GM12878 (cell line): Measurements from ENCODE around the gene GPR171. TPM values are rescaled to one million over a fixed set of nuclear protein-coding genes. Genes with fewer than 3 reads are reported as not detected.

ENCODE experiments used
- BCL11A ChIP-seq: IDR thresholded peaks from 2 replicates; pipeline ENCODE4 v1.6.1; 2011; ENCODE audit warnings: low read depth, low read length
- BHLHE40 ChIP-seq, 2 experiments: fragments of 450-650 bp in 1 of 2; IDR thresholded peaks; 2 replicates each; pipeline ENCODE4 v1.6.1; 2011 to 2017; ENCODE audit warnings: low read depth in 2 of 2, borderline replicate concordance in 1 of 2, improper control_type of control experiment in 1 of 2, low read length in 1 of 2, mild to moderate bottlenecking in 1 of 2
- BRCA1 ChIP-seq: IDR thresholded peaks from 2 replicates; pipeline ENCODE4 v1.6.1; 2011; ENCODE audit warnings: low read depth, low read length, improper control_type of control experiment
- CBX5 ChIP-seq: sonication (generic); IDR thresholded peaks from 2 replicates; pipeline ENCODE4 v1.6.1; 2016; ENCODE audit warnings: low read depth, moderate library complexity, mild to moderate bottlenecking, inconsistent platforms
- FOXM1 ChIP-seq: IDR thresholded peaks from 2 replicates; pipeline ENCODE4 v1.6.1; 2012; ENCODE audit warnings: low read depth, mild to moderate bottlenecking, inconsistent platforms, low read length, moderate library complexity
- KAT2A ChIP-seq: conservative IDR thresholded peaks from 2 replicates; pipeline ENCODE4 v1.6.1; 2011; ENCODE audit warnings: low read depth, low read length; ENCODE audit not compliant: control insufficient read depth
- NR2C1 ChIP-seq: fragments of 450-650 bp; IDR thresholded peaks from 2 replicates; pipeline ENCODE4 v1.6.1; 2017; ENCODE audit warnings: antibody characterized with exemption, mild to moderate bottlenecking, moderate library complexity
- POLR2AphosphoS2 ChIP-seq: IDR thresholded peaks from 2 replicates; pipeline ENCODE4 v1.6.1; 2011; ENCODE audit warnings: low read depth, mild to moderate bottlenecking, low read length, improper control_type of control experiment, moderate library complexity
- RAD21 ChIP-seq: IDR thresholded peaks from 2 replicates; pipeline ENCODE4 v1.6.1; 2011; ENCODE audit warnings: mild to moderate bottlenecking, low read depth, low read length, moderate library complexity; ENCODE audit not compliant: insufficient read depth
- SIN3A ChIP-seq: IDR thresholded peaks from 2 replicates; pipeline ENCODE4 v1.6.1; 2012; ENCODE audit warnings: low read depth, low read length, improper control_type of control experiment
- SMC3 ChIP-seq: IDR thresholded peaks from 2 replicates; pipeline ENCODE4 v1.6.1; 2011; ENCODE audit warnings: low read length, improper control_type of control experiment, borderline replicate concordance
- YY1 ChIP-seq: IDR thresholded peaks from 2 replicates; pipeline ENCODE4 v1.6.1; 2011; ENCODE audit warnings: low read depth, mild to moderate bottlenecking, low read length
- ZNF217 ChIP-seq: fragments of 450-650 bp; IDR thresholded peaks from 2 replicates; pipeline ENCODE4 v1.6.1; 2017; ENCODE audit warnings: antibody characterized with exemption, mild to moderate bottlenecking
- polyA plus RNA-seq, 11 experiments: library from polyadenylated mRNA; depleted of rRNA in 4 of 11; unstranded in 6 of 11; stranded (reverse) in 5 of 11; fragments of >200 nt; fragmentation: Nextera tagmentation in 4 of 11; fragmentation: Illumina TruSeq in 1 of 11; extraction: Ambion mirVana in 4 of 11; extraction: Trizol in 1 of 11; gene quantifications; 1 replicate in 1 of 11; 2 replicates in 10 of 11; pipeline versions ENCODE4 v1.2.1 to v1.2.3, GENCODE V29; 2011 to 2016; ENCODE audit warnings: inconsistent platforms in 2 of 11, missing spikeins in 2 of 11, low read depth in 1 of 11
- total RNA-seq, 4 experiments: library from RNA; depleted of rRNA in 3 of 4; stranded (reverse); fragments of >200 nt in 3 of 4; fragmentation: Illumina TruSeq in 1 of 4; extraction: Trizol in 1 of 4; gene quantifications; 2 replicates each; pipeline versions ENCODE4 v1.2.1 to v1.2.3, GENCODE V29; 2013 to 2021
- TF ChIP-seq, protein P1 (sequence below): fragments of 450-650 bp; conservative IDR thresholded peaks from 2 replicates; pipeline ENCODE4 v1.6.1; 2017; ENCODE audit warnings: mild to moderate bottlenecking, moderate library complexity

GPR171 gene
- total and polyA plus RNA-seq, 10 of the 15 experiments (the other 5 are each of a cell fraction or from before 2014, with no cell fraction given): 0.05 to 0.07 TPM; not detected in 8

DNA sequence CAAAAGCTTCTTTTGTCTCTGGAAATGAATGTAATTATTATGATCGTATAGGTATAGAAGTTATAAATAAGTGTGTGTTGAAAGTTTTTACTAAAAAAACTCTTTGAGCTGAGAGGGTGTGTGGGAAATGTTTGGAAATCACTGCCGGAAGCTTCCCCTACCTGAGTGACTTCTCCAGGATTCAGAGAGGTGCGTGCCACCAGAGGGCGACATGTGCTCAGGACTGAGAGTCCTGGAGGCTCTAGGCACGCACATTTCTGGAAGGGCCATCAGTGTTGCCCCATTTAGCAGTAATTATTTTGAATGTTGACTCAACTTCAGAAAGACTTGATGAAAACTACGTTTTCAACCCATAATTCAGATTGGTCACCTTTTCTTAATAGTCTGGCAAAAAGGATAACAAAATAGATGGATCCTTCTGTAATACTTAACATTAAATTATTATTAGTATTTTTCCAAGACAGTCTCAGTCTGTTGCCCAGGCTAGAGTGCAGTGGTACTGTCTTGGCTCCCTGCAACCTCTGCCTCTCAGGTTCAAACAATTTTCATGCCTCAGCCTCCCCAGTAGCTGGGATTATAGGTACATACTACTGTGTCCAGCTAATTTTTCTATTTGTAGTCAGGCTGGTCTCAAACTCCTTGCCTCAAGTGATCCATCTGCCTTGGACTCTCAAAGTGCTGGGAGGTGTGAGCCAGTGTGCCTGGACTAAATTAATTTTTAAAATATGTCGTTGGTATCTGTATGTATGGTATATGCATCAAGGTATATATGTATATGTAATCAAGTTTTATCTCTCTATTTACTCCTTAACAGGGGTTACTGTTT is 34.5 kb downstream of the GPR171 start (continued):
- TF ChIP-seq, protein P1, sequence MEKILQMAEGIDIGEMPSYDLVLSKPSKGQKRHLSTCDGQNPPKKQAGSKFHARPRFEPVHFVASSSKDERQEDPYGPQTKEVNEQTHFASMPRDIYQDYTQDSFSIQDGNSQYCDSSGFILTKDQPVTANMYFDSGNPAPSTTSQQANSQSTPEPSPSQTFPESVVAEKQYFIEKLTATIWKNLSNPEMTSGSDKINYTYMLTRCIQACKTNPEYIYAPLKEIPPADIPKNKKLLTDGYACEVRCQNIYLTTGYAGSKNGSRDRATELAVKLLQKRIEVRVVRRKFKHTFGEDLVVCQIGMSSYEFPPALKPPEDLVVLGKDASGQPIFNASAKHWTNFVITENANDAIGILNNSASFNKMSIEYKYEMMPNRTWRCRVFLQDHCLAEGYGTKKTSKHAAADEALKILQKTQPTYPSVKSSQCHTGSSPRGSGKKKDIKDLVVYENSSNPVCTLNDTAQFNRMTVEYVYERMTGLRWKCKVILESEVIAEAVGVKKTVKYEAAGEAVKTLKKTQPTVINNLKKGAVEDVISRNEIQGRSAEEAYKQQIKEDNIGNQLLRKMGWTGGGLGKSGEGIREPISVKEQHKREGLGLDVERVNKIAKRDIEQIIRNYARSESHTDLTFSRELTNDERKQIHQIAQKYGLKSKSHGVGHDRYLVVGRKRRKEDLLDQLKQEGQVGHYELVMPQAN: no peak
- no peak for TF ChIP-seq SIN3A
- peak; percentile 95 for TF ChIP-seq SMC3
- TF ChIP-seq BRCA1: no peak
- peak; percentile 63; the same call in 1 of the 2 replicates for TF ChIP-seq YY1
- no peak for TF ChIP-seq KAT2A
- no peak for TF ChIP-seq BHLHE40 (IDR thresholded peaks at IDR 0.05; ENCODE audit: borderline replicate concordance in 1 of 2, low read depth in 2 of 2, low read length in 1 of 2)
- TF ChIP-seq CBX5: no peak
- no peak for TF ChIP-seq ZNF217
- peak; percentile 90 for TF ChIP-seq RAD21
- no peak for TF ChIP-seq POLR2AphosphoS2
- TF ChIP-seq FOXM1: peak; percentile 63; the same call in 1 of the 2 replicates
- 0 out of 2 replicates have a peak, but pooled peaks have one; percentile 24 for TF ChIP-seq BCL11A
- TF ChIP-seq NR2C1: no peak
